T-helper 2 cell (primary cell): ENCODE data around the gene GJC2.
"Not testable (repeated sequence)": the region's sequence is repeated elsewhere in the genome, so short reads cannot be mapped to it uniquely, and the experiment has no call there.

Experiments used
- DNase-seq, 5 experiments: peaks; one replicate each; pipeline versions ENCODE4 v3.0.0 to v3.0.0-alpha.2; 2012 to 2022

GJC2 gene

DNA sequence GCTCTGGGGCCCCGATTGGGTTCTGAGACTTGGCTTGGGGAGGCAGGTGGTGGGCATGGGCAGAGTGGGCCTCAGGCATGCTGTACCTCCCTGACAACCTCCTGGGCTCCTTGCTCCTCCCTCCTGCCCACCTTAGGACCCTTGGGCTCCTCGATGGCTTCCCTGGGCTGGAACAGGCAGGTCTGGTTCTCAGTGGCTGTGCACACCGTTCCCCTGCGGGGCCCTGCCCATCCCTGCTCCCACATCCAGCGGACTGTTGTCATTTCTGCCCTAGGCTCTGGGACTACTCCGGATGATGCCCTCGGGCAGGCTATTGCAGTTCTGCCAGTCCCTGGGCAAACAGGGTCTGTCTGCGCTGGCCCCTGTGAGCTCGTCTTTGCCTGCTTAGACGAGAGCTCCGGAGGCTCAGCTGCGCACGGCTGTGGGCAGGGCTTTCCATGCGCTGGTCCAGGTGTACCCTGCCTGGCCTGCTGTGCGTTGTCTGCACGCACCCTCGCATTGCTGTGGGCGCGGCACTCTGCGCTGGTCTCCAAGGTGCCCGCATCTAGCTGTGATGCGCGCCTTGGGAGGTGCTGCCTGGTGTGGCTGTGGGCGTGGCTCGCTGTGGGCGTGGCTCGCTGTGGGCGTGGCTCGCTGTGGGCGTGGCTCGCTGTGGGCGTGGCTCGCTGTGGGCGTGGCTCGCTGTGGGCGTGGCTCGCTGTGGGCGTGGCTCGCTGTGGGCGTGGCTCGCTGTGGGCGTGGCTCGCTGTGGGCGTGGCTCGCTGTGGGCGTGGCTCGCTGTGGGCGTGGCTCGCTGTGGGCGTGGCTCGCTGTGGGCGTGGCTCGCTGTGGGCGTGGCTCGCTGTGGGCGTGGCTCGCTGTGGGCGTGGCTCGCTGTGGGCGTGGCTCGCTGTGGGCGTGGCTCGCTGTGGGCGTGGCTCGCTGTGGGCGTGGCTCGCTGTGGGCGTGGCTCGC, 24.1 kb downstream of the GJC2 start:
- DNase-seq = peak in 3 of 5 experiments; percentile 23 to 48 (median 28)

DNA sequence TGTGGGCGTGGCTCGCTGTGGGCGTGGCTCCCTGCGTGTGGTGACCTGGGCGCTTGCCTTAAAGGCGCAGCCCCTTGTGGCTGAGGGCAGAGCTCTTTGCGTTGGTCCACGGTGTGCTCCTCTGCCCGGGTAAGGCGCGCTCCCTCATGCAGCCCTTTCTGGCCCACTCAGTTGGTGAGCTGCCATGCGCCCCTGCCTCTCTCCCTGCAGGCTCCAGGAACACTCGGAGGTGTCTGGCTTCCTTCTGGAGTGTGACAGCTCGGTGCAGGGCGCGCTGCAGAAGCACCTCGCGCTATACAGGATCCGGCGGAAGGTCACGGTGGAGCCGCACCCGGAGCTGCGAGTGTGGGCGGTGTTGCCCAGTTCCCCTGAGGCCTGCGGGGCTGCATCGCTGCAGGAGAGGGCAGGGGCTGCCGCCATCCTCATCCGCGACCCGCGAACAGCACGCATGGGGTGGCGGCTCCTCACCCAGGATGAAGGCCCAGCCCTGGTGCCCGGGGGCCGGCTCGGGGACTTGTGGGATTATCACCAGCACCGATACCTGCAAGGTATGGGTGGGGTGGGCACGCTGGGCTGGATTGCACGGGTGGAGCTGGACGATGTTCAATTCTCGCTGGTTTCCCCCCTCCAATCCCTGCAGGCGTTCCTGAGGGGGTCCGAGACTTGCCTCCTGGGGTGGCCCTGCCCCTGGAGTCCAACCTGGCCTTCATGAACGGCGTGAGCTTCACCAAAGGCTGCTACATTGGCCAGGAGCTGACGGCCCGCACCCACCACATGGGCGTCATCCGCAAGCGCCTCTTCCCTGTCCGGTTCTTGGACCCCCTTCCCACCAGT, 25.0 kb downstream of the GJC2 start:
- DNase-seq = peak in 4 of 5 experiments; percentile 27 to 53 (median 36)

DNA sequence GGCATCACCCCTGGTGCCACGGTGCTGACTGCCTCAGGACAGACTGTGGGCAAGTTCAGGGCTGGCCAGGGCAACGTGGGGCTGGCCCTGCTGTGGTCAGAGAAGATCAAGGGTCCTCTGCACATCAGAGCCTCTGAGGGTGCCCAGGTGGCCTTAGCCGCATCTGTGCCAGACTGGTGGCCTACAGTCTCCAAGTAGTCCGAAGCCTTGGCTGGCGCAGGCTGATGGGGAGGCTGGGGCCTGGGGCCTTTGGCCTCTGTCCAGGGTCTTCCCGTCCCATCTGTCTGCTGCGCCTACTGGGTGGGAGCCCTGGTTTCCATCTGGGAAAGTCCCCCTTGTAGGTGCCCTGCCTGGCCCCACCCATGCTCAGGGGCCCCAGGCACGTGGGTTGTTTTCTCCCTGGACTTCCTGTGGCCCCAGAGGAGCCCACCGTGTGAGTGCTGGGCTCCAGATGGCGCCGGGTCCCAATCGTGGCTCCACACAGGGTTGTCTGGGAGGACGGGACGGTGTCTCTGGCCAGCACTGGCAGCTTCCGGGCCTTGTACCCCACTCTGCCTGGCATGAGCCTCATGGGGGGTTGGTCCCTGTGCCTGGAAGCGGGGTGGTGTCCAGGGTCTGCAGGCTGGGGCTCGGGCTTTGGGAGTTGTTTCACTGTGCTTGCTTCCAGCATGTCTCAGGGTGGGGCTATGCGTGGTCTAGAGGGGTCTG, 25.7 kb downstream of the GJC2 start:
- DNase-seq = no peak

DNA sequence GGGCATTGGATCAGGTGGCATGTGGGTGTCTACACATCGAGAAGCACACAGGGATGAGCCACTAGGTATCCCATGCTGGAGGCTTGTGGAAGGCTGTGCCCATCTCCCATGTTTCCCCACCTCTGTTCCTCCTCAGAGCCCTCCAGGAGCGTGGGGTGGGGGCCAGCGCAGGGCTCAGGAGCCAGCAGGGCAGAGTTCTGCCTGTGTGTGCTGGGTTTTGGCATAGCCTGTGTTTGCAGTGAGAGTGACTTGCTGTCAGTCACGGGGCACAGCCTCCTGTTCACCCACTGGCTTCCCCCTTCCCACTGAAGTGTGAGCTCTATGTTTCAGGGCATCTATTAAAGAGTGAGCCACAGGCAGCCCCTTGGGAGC, 26.3 kb downstream of the GJC2 start:
- no peak for DNase-seq

DNA sequence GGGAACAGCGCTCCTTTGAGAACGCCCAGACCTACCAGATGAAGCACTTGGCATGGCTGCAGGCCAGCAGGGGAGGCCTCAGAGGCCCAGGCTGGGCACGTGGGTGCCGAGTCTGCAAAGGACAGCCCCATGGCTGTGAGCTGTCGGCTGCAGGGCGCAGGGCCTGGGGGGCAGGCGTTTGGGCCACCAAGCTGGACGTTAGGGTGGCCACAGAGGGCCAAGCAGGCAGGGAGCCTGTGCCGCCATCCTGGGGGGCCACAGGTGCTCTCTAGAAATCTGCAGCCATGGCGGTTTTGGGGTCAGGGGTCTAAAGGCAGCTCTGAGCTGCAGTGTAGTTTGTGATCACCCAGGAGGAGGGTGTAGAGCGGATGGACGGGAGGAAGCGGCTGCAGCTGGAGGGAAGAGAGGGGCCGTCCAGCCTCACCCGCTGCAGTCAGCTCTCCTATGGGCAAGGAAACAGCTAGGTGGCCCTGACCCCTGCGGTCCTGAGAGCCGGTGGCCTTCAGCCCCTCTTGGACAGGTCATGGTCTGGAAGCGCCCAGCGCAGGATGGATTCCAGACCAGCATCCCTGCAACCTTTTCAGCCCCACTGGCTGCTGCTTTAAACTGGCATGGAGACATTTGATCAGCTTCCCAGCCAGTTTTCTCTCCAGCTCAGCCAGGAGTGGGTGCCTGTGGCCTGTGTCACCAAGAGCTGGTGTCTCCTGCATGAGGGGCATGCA, 26.9 kb downstream of the GJC2 start:
- DNase-seq = no peak

DNA sequence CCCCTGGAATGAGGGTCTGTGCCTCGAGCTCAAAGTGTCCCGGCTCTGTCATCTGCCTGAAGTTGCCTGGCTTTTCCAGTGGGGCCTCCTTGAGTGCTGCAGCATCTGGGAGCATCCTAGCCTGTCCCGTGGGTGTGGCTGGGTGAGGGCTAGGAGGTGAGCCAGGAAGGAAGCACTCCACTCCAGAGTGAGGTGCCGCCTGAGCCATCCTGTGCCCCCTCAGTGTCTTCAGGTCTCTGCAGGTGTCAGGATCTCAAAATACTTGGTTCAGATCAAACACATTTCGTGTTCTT, 27.4 kb downstream of the GJC2 start:
- no peak for DNase-seq

DNA sequence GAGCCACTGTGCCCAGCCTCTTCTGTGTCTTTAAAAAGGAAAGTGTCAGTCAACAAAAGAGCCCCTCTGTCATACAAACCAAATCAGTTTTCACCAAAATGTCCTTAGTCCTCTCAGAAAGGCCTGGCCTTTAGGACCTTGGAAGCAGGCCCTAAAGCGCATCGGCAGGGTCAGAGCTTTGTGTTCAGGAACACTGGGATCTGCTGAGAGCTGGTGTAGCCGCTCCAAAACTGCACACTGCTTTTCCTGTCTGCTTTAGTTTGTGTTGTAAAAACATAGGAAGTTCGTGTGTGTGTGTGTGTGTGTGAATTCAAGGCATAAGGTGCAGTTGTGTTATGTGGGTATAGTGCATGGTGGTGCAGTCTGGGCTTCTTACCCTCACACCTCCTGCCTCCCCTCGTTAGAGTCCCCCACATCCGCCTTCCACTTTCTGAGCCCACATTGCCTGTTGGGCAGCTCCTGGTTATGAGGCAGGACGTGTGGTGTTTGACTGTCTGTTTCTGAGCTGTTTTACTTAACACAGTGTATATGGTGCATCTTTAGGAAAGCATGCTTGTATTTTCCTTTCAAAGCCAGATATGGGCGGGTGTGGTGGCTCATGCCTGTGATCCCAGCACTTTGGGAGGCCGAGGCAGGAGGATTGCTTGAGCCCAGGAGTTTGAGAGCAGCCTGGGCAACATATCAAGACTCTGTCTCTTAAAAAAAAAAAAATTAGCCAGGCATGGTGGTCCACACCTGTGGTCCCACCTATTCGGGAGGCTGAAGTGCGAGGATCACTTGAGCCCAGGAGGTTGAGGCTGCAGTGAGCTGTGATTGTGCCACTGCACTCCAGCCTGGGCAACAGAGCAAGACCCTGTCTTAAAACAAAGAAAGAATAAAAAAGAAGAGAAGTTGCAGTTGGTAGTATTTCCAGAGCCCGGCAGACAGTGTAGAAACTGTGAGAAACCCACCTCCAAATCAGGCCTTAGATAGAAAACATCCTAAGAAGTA, 28.3 kb downstream of the GJC2 start:
- no peak for DNase-seq

DNA sequence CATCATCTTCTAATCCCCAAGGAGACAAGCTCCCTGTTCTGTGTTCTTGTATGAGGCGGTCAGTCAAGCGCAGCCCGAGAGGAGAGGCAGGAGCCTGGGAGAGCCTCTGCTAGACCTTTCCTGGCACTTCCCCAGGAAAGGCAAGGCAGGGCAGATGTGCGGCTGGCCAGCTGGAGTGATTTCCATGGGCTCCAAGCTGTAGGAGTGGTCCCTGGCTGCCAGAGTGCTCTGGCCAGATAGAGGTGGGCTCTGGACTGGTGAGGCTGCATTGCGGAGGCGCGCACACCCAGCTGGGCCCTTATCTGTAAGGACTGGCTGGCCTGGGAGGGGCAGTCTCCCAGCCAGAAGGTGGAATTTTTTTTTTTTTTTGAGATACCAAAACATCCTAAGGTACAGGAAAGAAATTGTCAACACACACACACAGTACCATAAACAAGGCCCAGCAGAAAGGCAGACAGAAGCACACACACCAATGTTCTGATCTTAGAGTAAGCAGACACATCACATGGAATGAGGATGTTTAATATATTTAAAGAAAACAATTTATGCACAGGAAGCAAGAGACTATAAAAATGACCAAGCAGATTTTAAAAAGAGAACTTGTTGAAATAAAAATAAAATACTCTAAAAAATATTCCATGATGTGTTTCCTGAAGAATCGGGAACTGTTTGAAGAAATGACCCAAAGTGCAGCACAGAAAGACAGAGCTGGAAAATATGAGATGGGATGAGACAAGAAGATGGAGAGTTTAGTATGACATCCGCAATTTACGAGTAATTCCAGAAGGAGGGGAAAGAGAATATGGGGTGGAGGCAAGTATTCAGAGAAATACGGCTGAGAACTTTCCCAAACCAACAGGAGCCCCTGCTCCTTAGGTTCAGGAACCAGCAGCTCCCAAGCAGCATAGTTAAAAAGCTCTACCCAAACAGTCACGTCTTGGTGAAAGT, 29.3 kb downstream of the GJC2 start:
- DNase-seq = no peak

DNA sequence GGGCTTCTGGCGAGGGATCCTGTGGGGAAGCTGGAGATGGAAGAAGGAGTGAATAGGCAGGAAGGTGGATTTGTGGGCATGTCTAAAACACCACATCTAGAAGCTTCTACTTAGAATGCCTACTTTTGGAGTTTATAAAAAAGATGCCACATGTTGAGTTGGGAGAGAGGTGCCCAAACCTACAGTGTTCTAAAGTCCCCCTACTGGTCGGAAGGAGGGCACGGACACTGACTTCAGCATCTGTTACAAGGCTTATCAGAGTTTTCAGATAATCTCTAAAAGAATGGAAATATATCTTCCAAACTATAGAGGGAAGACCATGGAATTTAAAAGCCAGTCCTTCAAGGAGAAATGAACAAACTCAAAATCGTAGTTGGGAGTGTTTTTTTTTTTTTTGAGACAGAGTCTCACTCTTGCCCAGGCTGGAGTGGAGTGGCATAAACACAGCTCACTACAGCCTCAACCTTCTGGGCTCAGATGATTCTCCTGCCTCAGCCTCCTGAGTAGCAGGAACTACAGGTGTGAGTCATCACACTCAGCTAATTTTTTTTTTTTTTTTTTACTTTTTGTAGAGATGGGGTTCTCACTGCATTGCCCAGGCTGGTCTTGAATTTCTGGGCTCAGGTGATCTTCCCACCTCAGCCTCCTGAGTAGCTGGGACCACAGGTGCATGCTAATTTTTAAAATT, 30.7 kb downstream of the GJC2 start:
- peak in 1 of 5 experiments; percentile 29 for DNase-seq

DNA sequence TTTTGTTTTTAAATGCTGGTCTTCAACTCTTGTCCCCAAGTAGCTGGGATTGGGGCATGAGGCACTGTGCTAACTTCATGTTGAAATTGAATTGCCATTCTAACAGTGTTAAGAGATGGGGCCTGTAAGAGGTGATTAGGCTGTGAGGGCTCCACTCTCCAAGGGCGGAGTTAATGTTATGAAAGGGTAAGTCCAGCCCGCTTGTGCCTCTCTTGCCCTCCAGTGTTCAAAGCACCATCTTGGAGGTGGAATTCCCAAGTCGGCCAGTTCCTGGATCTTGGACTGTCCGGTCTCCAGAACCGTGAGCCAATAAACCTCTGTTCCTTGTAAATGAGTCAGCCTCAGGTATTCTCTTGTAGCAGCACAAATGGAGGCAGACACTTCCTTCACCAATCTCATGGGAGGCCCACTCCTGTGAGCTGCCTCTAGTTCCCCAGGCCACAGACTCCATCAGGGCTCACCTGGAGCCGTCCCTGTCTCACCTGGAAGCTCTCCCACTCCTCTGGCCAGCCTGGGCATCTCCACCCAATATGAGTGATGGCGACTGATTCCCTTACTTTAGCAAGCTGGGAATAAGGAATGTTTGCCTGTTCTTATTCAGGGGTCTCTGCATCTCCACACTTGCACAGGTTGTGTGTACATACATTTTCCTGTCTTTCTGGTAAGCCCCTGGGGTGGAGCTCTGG, 31.4 kb downstream of the GJC2 start:
- no peak for DNase-seq

DNA sequence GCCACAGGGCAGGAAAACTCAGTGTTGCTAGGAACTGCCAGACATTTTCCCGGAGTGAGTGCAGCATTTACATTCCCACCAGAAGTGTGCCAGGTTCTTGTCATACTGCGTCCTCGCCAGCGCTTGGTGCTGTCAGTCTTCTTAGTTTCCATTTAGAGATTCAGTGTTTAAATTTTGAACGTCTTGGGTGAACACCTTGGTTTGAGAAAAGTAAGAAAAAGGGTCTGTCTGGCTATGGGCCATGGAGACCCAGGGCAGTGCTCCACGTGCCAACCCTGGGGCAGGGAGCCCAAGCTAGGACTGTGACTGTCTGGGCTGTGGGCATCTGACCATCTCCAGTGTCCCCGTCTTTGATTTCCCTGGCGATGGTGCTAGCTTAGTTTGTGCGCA, 31.9 kb downstream of the GJC2 start:
- no peak for DNase-seq

DNA sequence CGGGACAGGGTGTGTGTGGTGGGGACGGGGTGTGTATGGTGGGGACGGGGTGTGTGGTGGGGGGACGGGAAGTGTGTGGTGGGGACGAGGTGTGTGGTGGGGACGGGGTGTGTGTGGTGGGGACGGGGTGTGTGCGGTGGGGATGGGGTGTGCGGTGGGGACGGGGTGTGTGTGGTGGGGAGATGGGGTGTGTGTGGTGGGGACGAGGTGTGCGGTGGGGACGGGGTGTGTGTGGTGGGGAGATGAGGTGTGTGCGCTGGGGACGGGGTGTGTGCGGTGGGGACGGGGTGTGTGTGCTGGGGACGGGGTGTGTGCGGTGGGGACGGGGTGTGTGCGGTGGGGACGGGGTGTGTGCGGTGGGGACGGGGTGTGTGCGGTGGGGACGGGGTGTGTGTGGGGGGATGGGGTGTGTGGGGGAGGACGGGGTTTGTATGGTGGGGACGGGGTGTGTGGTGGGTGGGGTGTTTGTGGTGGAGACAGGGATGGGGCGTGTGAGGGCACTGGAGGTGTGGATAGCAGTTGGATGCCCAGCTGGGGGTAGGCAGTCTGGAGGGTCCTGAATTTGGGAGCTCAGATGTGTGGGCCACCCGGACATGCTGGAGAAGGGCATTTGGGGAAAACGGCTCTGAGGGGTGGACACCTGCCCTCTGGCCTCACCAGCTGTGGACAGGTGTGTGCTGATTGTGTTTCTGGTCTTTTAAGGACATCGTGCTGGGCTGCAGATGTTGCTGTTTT, 32.7 kb downstream of the GJC2 start:
- DNase-seq = peak in 1 of 5 experiments; percentile 33

DNA sequence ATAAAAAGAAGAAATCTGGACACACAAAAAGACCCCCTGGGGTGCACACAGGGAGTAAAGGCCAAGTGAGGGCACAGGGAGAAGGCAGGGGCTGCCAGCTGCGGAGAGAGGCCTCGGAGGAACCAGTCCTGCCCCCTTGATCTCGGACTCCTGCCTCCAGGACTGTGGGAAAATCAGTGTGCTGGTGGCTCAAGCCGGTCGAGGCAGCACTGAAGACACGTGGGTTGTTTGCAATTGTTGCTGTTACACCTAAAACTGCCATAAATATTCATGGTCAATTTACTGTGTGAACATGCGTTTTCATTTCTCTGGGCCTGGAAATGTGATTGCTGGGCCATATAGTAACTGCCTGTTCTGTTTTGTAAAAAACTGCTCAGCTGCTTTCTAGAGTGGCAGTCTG, 34.4 kb downstream of the GJC2 start:
- no peak for DNase-seq

DNA sequence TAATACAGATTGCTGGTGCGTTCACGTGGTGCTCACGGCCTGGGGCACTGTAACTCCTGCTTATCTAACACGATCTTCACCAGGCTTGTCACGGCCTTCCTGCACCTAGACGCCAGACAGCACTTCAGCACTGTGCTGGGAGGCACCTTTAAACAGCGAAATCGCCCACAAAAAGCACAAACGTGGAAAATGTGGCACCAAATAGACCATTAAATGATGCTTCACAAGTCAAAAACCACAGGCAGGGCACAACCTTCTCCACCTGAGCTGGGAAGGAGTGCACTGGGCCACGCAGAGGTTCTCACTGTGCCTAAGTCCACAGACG, 35.9 kb downstream of the GJC2 start:
- DNase-seq = peak in 2 of 5 experiments; percentile 77 to 81

DNA sequence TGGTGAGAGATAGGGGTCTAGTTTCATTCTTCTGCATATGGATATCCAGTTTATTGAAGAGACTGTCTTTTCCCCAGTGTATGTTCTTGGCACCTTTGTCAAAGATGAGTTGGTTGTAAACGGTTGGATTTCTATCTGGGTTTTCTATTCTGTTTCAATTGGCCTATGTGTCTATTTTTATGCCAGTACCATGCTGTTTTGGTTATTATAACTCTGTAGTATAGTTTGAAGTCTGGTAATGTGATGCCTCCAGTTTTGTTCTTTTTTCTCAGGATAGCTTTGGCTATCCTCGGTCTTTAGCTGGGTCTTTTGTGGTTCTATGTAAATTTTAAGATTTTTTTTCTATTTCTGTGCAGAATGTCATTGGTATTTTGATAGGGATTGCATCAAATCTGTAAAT, 38.5 kb downstream of the GJC2 start:
- not testable (repeated sequence) for DNase-seq

DNA sequence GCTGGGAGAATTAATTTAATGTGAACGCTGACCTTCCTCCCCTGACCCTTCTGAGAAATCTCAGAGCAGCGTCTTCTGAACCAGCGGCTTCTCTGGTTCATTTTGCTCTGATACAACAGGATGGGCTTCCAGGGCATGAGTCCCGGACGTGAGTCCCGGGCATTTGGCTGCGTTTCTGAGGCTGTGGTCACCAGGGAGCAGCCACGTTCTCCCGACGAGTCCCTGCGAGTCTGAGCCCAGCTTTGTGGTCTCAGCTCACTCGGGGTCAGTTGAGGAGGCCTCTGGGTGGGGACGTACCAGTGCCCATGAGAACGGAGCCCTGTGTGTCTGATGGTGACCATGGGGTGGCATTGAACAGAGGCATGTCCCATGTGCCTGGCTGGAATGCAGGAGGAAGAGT, 40.5 kb downstream of the GJC2 start:
- DNase-seq = no peak

DNA sequence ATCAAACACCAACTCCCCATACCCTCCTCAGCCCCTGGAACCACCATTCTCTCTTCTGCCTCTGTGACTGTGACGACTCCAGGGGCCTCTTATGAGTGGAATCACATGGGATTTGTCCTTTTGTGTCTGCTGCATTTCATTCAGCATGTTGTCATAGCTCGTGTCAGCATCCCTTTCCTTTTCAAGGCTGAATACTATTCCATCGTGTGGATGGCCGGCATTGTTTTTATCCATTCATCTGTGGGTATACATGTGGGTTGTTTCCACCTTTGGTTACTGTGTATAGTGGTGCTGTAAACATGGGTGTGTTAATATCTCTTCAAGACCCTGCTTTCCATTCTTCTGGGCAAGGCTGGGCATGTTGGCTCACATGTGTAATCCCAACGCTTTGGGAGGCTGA, 41.0 kb downstream of the GJC2 start:
- DNase-seq = no peak

DNA sequence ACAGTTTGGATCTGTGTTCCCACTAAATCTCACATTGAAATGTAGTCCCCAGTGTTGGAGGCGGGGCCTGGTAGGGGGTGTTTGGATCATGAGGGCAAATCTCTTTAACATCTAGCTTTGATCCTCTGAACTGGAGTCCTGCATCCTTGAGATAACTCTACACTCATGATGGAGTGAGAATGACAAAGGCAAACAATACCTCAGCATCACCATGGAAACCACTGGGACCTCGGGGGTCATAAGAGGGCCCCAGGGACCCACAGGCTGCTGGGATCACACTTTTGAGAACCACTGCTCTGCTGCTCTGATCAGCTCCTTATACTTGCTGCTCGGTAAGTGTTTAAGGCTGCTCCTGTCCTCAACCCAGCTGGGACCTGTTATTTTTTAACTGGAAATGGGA, 44.7 kb downstream of the GJC2 start:
- no peak for DNase-seq
